Neural progenitor cell (in vitro differentiated cells): ENCODE measurements around the gene TSPAN14. TPM values are rescaled to one million over a fixed set of nuclear protein-coding genes. Genes with fewer than 3 reads are reported as not detected.

Experiments used
- DNase-seq: peaks from one replicate; pipeline ENCODE4 v3.0.0-alpha.2; 2016; ENCODE audit warnings: low spot score
- H2AFZ ChIP-seq: fragments of 200-600 bp; sonication (generic); replicated peaks from 2 replicates; pipeline ENCODE4 v1.6.1; 2016; ENCODE audit warnings: antibody characterized with exemption
- H3F3A ChIP-seq: fragments of 200-600 bp; sonication (generic); 2 replicates; pipeline ENCODE4 v1.6.1; 2016; ENCODE audit warnings: antibody characterized with exemption, low read depth
- H3K27ac ChIP-seq: fragments of 200-600 bp; sonication (generic); 2 replicates; pipeline ENCODE4 v1.5.1; 2016; ENCODE audit warnings: mild to moderate bottlenecking
- H3K27me3 ChIP-seq: fragments of 200-600 bp; sonication (generic); 2 replicates; pipeline ENCODE4 v1.6.1; 2016; ENCODE audit warnings: mild to moderate bottlenecking, moderate library complexity
- H3K36me3 ChIP-seq: fragments of 200-600 bp; sonication (generic); 2 replicates; pipeline ENCODE4 v1.5.1; 2016
- H3K4me1 ChIP-seq: fragments of 200-600 bp; sonication (generic); 2 replicates; pipeline ENCODE4 v1.6.1; 2016; ENCODE audit warnings: mixed run types
- H3K4me2 ChIP-seq: fragments of 200-600 bp; sonication (generic); 2 replicates; pipeline ENCODE4 v1.6.1; 2016
- H3K4me3 ChIP-seq: fragments of 200-600 bp; sonication (generic); 2 replicates; pipeline ENCODE4 v1.5.1; 2016
- H3K79me2 ChIP-seq: fragments of 200-600 bp; sonication (generic); 2 replicates; pipeline ENCODE4 v1.6.1; 2016; ENCODE audit warnings: low read depth
- H3K9ac ChIP-seq: fragments of 200-600 bp; sonication (generic); 2 replicates; pipeline ENCODE4 v1.6.1; 2016
- H3K9me3 ChIP-seq: fragments of 200-600 bp; sonication (generic); 2 replicates; pipeline ENCODE4 v1.5.1; 2016; ENCODE audit warnings: low read depth
- H4K20me1 ChIP-seq: fragments of 200-600 bp; sonication (generic); 2 replicates; pipeline ENCODE4 v1.6.1; 2016; ENCODE audit warnings: low read depth
- H3K27ac Mint-ChIP-seq: 3 replicates; pipeline ENCODE4 v1.8.0; 2021; ENCODE audit warnings: mixed read lengths
- H3K27me3 Mint-ChIP-seq: 2 replicates; pipeline ENCODE4 v1.8.0; 2022; ENCODE audit warnings: low read depth, mild to moderate bottlenecking, inconsistent platforms, moderate library complexity, mixed read lengths; ENCODE audit not compliant: insufficient read depth
- H3K36me3 Mint-ChIP-seq: 3 replicates; pipeline ENCODE4 v1.8.0; 2021; ENCODE audit warnings: mixed read lengths
- H3K4me1 Mint-ChIP-seq: 3 replicates; pipeline ENCODE4 v1.8.0; 2021; ENCODE audit warnings: mixed read lengths
- H3K4me3 Mint-ChIP-seq: 3 replicates; pipeline ENCODE4 v1.8.0; 2021; ENCODE audit warnings: mild to moderate bottlenecking, moderate library complexity, mixed read lengths
- H3K9me3 Mint-ChIP-seq: 3 replicates; pipeline ENCODE4 v1.8.0; 2020; ENCODE audit warnings: mixed read lengths
- CTCF ChIP-seq: fragments of 200-600 bp; sonication (generic); IDR thresholded peaks from 2 replicates; pipeline ENCODE4 v1.5.1; 2017; ENCODE audit warnings: antibody characterized with exemption, mild to moderate bottlenecking
- EZH2 ChIP-seq: fragments of 200-600 bp; sonication (generic); IDR thresholded peaks from 2 replicates; pipeline ENCODE4 v1.6.1; 2017; ENCODE audit warnings: antibody characterized with exemption, mild to moderate bottlenecking, moderate library complexity
- EZH2phosphoT487 ChIP-seq: fragments of 200-600 bp; sonication (generic); IDR thresholded peaks from 2 replicates; pipeline ENCODE4 v1.6.1; 2017; ENCODE audit warnings: antibody characterized with exemption
- total RNA-seq: library from RNA; depleted of rRNA; stranded (reverse); fragments of >200 nt; gene quantifications from 2 replicates; pipeline ENCODE4 v1.2.3, GENCODE V29; 2015; ENCODE audit warnings: low replicate concordance

Gene TSPAN14
- total RNA-seq, 1 donor from 2014 or later: 32.7 TPM

DNA sequence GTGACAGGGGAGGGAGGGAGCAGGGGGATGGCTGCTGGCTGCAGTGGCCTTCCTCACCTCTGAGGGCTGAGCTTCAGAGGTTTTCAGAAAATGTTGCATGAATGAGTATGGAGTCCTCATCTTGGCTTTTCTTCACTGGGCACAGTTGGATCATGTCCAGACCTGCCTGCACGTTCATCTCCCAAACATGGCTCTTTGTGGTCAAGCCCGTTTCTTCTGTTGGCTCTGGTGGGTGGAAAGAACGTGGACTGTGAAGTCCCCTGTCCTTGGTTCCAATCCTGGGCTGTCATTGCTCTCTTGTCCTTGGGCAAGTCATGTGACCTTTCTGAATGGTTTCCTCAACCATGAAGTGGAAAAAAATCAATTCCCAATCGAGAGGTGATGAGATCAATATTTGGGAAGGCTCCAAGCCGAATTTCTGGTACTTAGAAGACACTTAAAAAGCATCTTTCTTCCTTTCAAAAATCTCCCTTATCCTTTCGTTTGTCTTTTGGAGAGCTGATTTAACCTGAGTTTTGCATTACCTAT is 34.5 kb downstream of the TSPAN14 start:
- H3F3A ChIP-seq: no peaks in the 10 kb centered on the region
- no peak overlapping the region for H2AFZ ChIP-seq
- peaks cover 90% of the 10 kb centered on the region for H3K79me2 ChIP-seq
- Mint-ChIP-seq H3K27me3 (peaks cover 5% of the 10 kb centered on the region), H3K4me3 (no peak overlapping the region), H3K27ac (no peak overlapping the region), H3K9me3 (peaks cover 3% of the 10 kb centered on the region), H3K4me1 (peaks cover 34% of the 10 kb centered on the region), H3K36me3 (peaks cover 47% of the 10 kb centered on the region)
- H3K4me1 ChIP-seq: peaks cover 25% of the 10 kb centered on the region
- DNase-seq: no peak
- H3K9me3 ChIP-seq: no peaks in the 10 kb centered on the region
- TF ChIP-seq EZH2phosphoT487 (no peak), CTCF (no peak), EZH2 (no peak)
- no peak overlapping the region for H3K27ac ChIP-seq
- no peak overlapping the region for H3K9ac ChIP-seq
- no peak overlapping the region for H3K4me3 ChIP-seq
- no peaks in the 10 kb centered on the region for H3K27me3 ChIP-seq
- peaks cover 67% of the 10 kb centered on the region for H4K20me1 ChIP-seq
- H3K36me3 ChIP-seq: no peaks in the 10 kb centered on the region
- no peak overlapping the region for H3K4me2 ChIP-seq

- peaks cover 39% of the 10 kb centered on the region for H3K4me1 Mint-ChIP-seq
- Histone ChIP-seq H3F3A (no peaks in the 10 kb centered on the region), H2AFZ (no peak overlapping the region), H4K20me1 (peaks cover 68% of the 10 kb centered on the region), H3K4me1 (peaks cover 22% of the 10 kb centered on the region), H3K4me2 (no peak overlapping the region), H3K79me2 (peaks cover 91% of the 10 kb centered on the region), H3K27me3 (no peaks in the 10 kb centered on the region), H3K9ac (no peak overlapping the region), H3K4me3 (no peak overlapping the region), H3K27ac (no peak overlapping the region), H3K36me3 (no peaks in the 10 kb centered on the region), H3K9me3 (no peaks in the 10 kb centered on the region)
- peaks cover 5% of the 10 kb centered on the region for H3K9me3 Mint-ChIP-seq
- no peak overlapping the region for H3K27ac Mint-ChIP-seq
- H3K27me3 Mint-ChIP-seq: peaks cover 5% of the 10 kb centered on the region
- H3K36me3 Mint-ChIP-seq: peaks cover 51% of the 10 kb centered on the region
- no peak for DNase-seq
- no peak for TF ChIP-seq CTCF
- no peak for TF ChIP-seq EZH2phosphoT487
- no peak for TF ChIP-seq EZH2
- no peak overlapping the region for H3K4me3 Mint-ChIP-seq
Observed at GRCh38 chr10:80489371-80490112, 35.4 kb downstream of the TSPAN14 start.

DNA sequence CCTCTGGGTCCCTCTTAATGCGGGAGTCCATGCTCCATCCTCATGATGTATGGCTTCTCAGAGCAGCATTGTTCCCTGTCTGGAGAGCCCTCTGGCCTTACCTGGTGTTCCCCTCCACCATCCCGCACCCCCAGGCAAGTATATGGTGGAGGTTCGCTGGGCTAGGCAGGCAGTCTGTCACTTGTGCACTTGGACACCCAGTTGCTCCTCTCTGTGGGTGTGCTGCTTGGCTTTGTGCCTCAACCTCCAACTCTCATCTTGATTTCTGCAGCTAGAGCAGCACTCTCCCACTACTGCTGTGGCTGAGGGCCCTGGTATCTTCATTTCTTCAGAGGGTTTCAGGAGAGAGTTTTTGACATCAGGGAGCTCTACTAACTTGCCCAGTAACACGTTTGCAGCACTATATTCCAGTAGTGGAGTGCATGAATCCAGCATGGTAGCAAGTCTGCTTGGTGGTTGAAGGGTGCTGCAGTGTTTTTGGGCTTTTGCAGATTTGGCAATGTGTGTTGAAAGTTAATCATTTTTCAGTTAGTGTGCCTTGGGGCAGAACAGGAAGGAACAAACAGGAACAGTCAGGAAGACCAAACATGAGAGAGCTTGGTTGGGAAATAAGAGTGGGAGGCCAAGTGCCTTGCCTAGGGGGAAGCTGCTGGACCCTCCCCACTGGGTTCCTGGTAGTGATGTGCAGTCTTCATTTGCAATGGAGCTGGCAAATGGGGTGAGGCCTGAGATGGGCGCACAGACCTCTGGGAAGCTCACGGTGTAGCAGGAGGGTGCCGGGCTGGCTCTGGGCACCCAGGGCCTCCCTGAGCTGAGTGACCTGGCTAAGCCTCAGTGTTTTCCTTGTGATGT is 37.4 kb downstream of the TSPAN14 start:
- Histone ChIP-seq H3K27me3 (no peaks in the 10 kb centered on the region), H3K4me1 (peaks cover 8% of the 10 kb centered on the region), H4K20me1 (peaks cover 50% of the 10 kb centered on the region), H3K4me3 (no peak overlapping the region), H3K9ac (no peak overlapping the region), H3F3A (no peaks in the 10 kb centered on the region), H3K79me2 (peaks cover 90% of the 10 kb centered on the region), H3K4me2 (no peak overlapping the region), H3K27ac (no peak overlapping the region), H3K9me3 (no peaks in the 10 kb centered on the region), H2AFZ (no peak overlapping the region), H3K36me3 (no peaks in the 10 kb centered on the region)
- Mint-ChIP-seq H3K4me3 (no peak overlapping the region), H3K27me3 (no peaks in the 10 kb centered on the region), H3K27ac (no peak overlapping the region), H3K4me1 (peaks cover 24% of the 10 kb centered on the region), H3K9me3 (peaks cover 15% of the 10 kb centered on the region), H3K36me3 (peaks cover 64% of the 10 kb centered on the region)
- no peak for DNase-seq
- TF ChIP-seq EZH2phosphoT487: no peak
- TF ChIP-seq EZH2: no peak
- no peak for TF ChIP-seq CTCF
